ENCODE data around the gene TNIK.
"Not testable (repeated sequence)": the region's sequence is repeated elsewhere in the genome, so short reads cannot be mapped to it uniquely, and the experiment has no call there.

DNA sequence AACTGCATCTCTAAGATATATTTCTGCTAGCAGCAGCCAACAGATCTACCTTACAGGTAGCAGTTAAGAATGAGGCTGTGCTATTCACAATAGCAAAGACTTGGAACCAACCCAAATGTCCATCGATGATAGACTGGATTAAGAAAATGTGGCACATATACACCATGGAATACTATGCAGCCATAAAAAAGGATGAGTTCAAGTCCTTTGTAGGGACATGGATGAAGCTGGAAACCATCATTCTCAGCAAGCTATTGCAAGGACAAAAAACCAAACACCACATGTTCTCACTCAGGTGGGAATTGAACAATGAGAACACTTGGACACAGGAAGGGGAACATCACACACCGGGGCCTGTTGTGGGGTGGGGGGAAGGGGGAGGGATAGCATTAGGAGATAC lies 218.6 kb downstream of the TNIK start:
- not testable (repeated sequence) for TF ChIP-seq NFYC (CRISPR knock-in tag; IDR thresholded peaks at IDR 0.05); ZSCAN21 (CRISPR knock-in tag; IDR thresholded peaks at IDR 0.05; ENCODE audit: borderline replicate concordance); AGO2 (optimal IDR thresholded peaks at IDR 0.05; ENCODE audit: low read depth, low read length); PLRG1 (conservative IDR thresholded peaks at IDR 0.05)
- TF ChIP-seq, protein P1, sequence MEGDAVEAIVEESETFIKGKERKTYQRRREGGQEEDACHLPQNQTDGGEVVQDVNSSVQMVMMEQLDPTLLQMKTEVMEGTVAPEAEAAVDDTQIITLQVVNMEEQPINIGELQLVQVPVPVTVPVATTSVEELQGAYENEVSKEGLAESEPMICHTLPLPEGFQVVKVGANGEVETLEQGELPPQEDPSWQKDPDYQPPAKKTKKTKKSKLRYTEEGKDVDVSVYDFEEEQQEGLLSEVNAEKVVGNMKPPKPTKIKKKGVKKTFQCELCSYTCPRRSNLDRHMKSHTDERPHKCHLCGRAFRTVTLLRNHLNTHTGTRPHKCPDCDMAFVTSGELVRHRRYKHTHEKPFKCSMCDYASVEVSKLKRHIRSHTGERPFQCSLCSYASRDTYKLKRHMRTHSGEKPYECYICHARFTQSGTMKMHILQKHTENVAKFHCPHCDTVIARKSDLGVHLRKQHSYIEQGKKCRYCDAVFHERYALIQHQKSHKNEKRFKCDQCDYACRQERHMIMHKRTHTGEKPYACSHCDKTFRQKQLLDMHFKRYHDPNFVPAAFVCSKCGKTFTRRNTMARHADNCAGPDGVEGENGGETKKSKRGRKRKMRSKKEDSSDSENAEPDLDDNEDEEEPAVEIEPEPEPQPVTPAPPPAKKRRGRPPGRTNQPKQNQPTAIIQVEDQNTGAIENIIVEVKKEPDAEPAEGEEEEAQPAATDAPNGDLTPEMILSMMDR (CRISPR knock-in tag; IDR thresholded peaks at IDR 0.05) = not testable (repeated sequence)

All from HepG2 (cell line).